ENCODE data around the gene GABRE. TPM values are rescaled to one million over a fixed set of nuclear protein-coding genes. Genes with fewer than 3 reads are reported as not detected.
A peak's percentile ranks its signal among the peaks of the same experiment; 100 is the strongest.

GABRE gene
- total RNA-seq = 33.8 TPM
- long read RNA-seq, full-length matches to known transcripts = 1 of 1 reads
- long read RNA-seq, partial matches to known transcripts = 0 of 1 reads
- long read RNA-seq, other reads (novel, unspliced or antisense) = 0 of 1 reads

- TF ChIP-seq CTCF (IDR thresholded peaks at IDR 0.05) = no peak
- Histone ChIP-seq H3K27ac (peak within 1 kb of the TSS; percentile 65), H3K36me3 (no peaks in the 10 kb centered on the region), H3K4me1 (no peaks in the 10 kb centered on the region), H3K9me3 (no peaks in the 10 kb centered on the region), H3K4me3 (peak within 1 kb of the TSS; percentile 54), H3K27me3 (ENCODE audit: low read depth) (no peaks in the 10 kb centered on the region)
- DNase-seq (peak; percentile 56), ATAC-seq (peak; percentile 85 to 88)
- intact Hi-C loops (cut with DNase I) = no loop called here
These were observed at the start of gene GABRE for GRCh38 chrX:151974336-151975227. Gene GABRE (minus strand): TSS chrX:151974676. CDS start chrX:151974625, 51 bp downstream.

- intact Hi-C loops (cut with DNase I) = no loop called here
- ATAC-seq = no peak
- DNase-seq = no peak
These were observed 46.4 kb upstream of the GABRE start for GRCh38 chrX:152020888-152021287.

GRCh38 chrX:151999813-152000212 lies 25.3 kb upstream of the GABRE start:
- DNase-seq (no peak), ATAC-seq (no peak)
- Histone ChIP-seq H3K27ac (no peak overlapping the region), H3K4me3 (no peak overlapping the region), H3K4me1 (no peaks in the 10 kb centered on the region), H3K36me3 (no peaks in the 10 kb centered on the region), H3K27me3 (ENCODE audit: low read depth) (no peaks in the 10 kb centered on the region), H3K9me3 (no peaks in the 10 kb centered on the region)
- intact Hi-C loops (cut with DNase I) = no loop called here
- TF ChIP-seq CTCF (IDR thresholded peaks at IDR 0.05) = no peak

More at GRCh38 chrX:152020888-152021287, 46.4 kb upstream of the GABRE start:
- H3K27me3 ChIP-seq (ENCODE audit: low read depth) = no peaks in the 10 kb centered on the region
- no peak overlapping the region for H3K27ac ChIP-seq
- no peak for TF ChIP-seq CTCF (IDR thresholded peaks at IDR 0.05)
- no peaks in the 10 kb centered on the region for H3K9me3 ChIP-seq
- no peaks in the 10 kb centered on the region for H3K36me3 ChIP-seq
- no peaks in the 10 kb centered on the region for H3K4me1 ChIP-seq
- H3K4me3 ChIP-seq = no peak overlapping the region

GRCh38 chrX:151997539-151997938 lies 23.1 kb upstream of the GABRE start:
- H3K4me3 ChIP-seq = no peak overlapping the region
- intact Hi-C loops (cut with DNase I) = no loop called here
- no peak for DNase-seq

GRCh38 chrX:151996347-151996746 lies 21.9 kb upstream of the GABRE start:
- TF ChIP-seq CTCF (IDR thresholded peaks at IDR 0.05) = no peak
- Histone ChIP-seq H3K4me3 (no peak overlapping the region), H3K9me3 (no peaks in the 10 kb centered on the region), H3K27ac (no peak overlapping the region), H3K36me3 (no peaks in the 10 kb centered on the region), H3K4me1 (no peaks in the 10 kb centered on the region), H3K27me3 (ENCODE audit: low read depth) (no peaks in the 10 kb centered on the region)
- no peak for DNase-seq
- intact Hi-C loops (cut with DNase I) = no loop called here
- no peak for ATAC-seq

More at GRCh38 chrX:151997539-151997938, 23.1 kb upstream of the GABRE start:
- no peak for ATAC-seq
- Histone ChIP-seq H3K27me3 (ENCODE audit: low read depth) (no peaks in the 10 kb centered on the region), H3K36me3 (no peaks in the 10 kb centered on the region), H3K4me1 (no peaks in the 10 kb centered on the region), H3K27ac (no peak overlapping the region), H3K9me3 (no peaks in the 10 kb centered on the region)
- TF ChIP-seq CTCF (IDR thresholded peaks at IDR 0.05) = no peak
